ENCODE measurements around the gene PRLR.

GRCh38 chr5:35133186-35133585 is 97.1 kb downstream of the PRLR start:
- TF ChIP-seq, protein P1, sequence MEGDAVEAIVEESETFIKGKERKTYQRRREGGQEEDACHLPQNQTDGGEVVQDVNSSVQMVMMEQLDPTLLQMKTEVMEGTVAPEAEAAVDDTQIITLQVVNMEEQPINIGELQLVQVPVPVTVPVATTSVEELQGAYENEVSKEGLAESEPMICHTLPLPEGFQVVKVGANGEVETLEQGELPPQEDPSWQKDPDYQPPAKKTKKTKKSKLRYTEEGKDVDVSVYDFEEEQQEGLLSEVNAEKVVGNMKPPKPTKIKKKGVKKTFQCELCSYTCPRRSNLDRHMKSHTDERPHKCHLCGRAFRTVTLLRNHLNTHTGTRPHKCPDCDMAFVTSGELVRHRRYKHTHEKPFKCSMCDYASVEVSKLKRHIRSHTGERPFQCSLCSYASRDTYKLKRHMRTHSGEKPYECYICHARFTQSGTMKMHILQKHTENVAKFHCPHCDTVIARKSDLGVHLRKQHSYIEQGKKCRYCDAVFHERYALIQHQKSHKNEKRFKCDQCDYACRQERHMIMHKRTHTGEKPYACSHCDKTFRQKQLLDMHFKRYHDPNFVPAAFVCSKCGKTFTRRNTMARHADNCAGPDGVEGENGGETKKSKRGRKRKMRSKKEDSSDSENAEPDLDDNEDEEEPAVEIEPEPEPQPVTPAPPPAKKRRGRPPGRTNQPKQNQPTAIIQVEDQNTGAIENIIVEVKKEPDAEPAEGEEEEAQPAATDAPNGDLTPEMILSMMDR (IDR thresholded peaks at IDR 0.05) = no peak
- TF ChIP-seq POLR2AphosphoS5 (IDR thresholded peaks at IDR 0.05) = no peak

All from prostate gland (tissue), 2 donors.